Liver (tissue), 9 donors: Measurements from ENCODE around the gene MEF2B. TPM values are rescaled to one million over a fixed set of nuclear protein-coding genes. Genes with fewer than 3 reads are reported as not detected.

ENCODE experiments used
- DNase-seq: peaks from one replicate; pipeline ENCODE4 v3.0.0-alpha.2; 2017; ENCODE audit warnings: low spot score
- H3K27ac ChIP-seq, 2 donors: one replicate each; pipeline ENCODE4 v1.7.0; 2013; ENCODE audit warnings: inconsistent platforms in 2 of 2, low read length in 2 of 2, control low read depth in 1 of 2, low read depth in 1 of 2, mild to moderate bottlenecking in 1 of 2
- H3K27me3 ChIP-seq, 4 donors: one replicate each; pipeline versions ENCODE4 v1.6.1 to v1.7.0; 2013; ENCODE audit warnings: low read length in 3 of 4, inconsistent platforms in 1 of 4, mild to moderate bottlenecking in 1 of 4, moderate library complexity in 1 of 4; ENCODE audit not compliant: control insufficient read depth in 4 of 4, insufficient read depth in 4 of 4
- H3K36me3 ChIP-seq, 4 donors: one replicate each; pipeline versions ENCODE4 v1.6.1 to v1.7.0; 2013; ENCODE audit warnings: low read length in 3 of 4, mild to moderate bottlenecking in 3 of 4, low read depth in 1 of 4, moderate library complexity in 1 of 4; ENCODE audit not compliant: control insufficient read depth in 4 of 4, insufficient read depth in 3 of 4
- H3K4me1 ChIP-seq, 4 donors: one replicate each; pipeline versions ENCODE4 v1.6.1 to v1.7.0; 2013; ENCODE audit warnings: low read length in 3 of 4, mild to moderate bottlenecking in 3 of 4, moderate library complexity in 1 of 4; ENCODE audit not compliant: control insufficient read depth in 4 of 4, insufficient read depth in 4 of 4
- H3K4me3 ChIP-seq, 3 donors: one replicate each; pipeline versions ENCODE4 v1.6.1 to v1.7.0; 2013; ENCODE audit warnings: low read length in 3 of 3, control low read depth in 1 of 3, low read depth in 1 of 3, mild to moderate bottlenecking in 1 of 3
- H3K9ac ChIP-seq, 2 donors: one replicate each; pipeline ENCODE4 v1.7.0; 2013; ENCODE audit warnings: low read length in 2 of 2, mild to moderate bottlenecking in 2 of 2, moderate library complexity in 2 of 2, control low read depth in 1 of 2, low read depth in 1 of 2
- H3K9me3 ChIP-seq, 4 donors: one replicate each; pipeline versions ENCODE4 v1.6.1 to v1.7.0; 2013; ENCODE audit warnings: low read length in 3 of 4; ENCODE audit not compliant: control insufficient read depth in 4 of 4
- EGR1 ChIP-seq, 2 donors: IDR thresholded peaks; 2 replicates each; pipeline ENCODE4 v1.6.1; 2016 to 2018; ENCODE audit warnings: antibody characterized with exemption in 2 of 2, low read depth in 2 of 2
- FOXA1 ChIP-seq: IDR thresholded peaks from 2 replicates; pipeline ENCODE4 v1.6.1; 2016; ENCODE audit warnings: antibody characterized with exemption
- FOXA2 ChIP-seq: IDR thresholded peaks from 2 replicates; pipeline ENCODE4 v1.6.1; 2016; ENCODE audit warnings: antibody characterized with exemption
- GABPA ChIP-seq, 2 donors: IDR thresholded peaks in 1 of 2; conservative IDR thresholded peaks in 1 of 2; 2 replicates each; pipeline ENCODE4 v1.6.1; 2016; ENCODE audit warnings: antibody characterized with exemption in 2 of 2, mild to moderate bottlenecking in 1 of 2, moderate library complexity in 1 of 2
- HNF4A ChIP-seq, 2 donors: conservative IDR thresholded peaks; 2 replicates each; pipeline ENCODE4 v1.6.1; 2016; ENCODE audit warnings: antibody characterized with exemption in 2 of 2, mild to moderate bottlenecking in 2 of 2
- HNF4G ChIP-seq: IDR thresholded peaks from 2 replicates; pipeline ENCODE4 v1.6.1; 2016; ENCODE audit warnings: antibody characterized with exemption
- JUND ChIP-seq, 2 donors: IDR thresholded peaks; 2 replicates each; pipeline ENCODE4 v1.6.1; 2016; ENCODE audit warnings: antibody characterized with exemption in 2 of 2
- RAD21 ChIP-seq, 2 donors: IDR thresholded peaks; 2 replicates each; pipeline ENCODE4 v1.6.1; 2016; ENCODE audit warnings: antibody characterized with exemption in 2 of 2, mild to moderate bottlenecking in 2 of 2
- RXRA ChIP-seq, 2 donors: IDR thresholded peaks; 2 replicates each; pipeline ENCODE4 v1.6.1; 2017 to 2018; ENCODE audit warnings: antibody characterized with exemption in 2 of 2, mild to moderate bottlenecking in 1 of 2
- SP1 ChIP-seq: IDR thresholded peaks from 2 replicates; pipeline ENCODE4 v1.6.1; 2018; ENCODE audit warnings: antibody characterized with exemption, mild to moderate bottlenecking
- TAF1 ChIP-seq: conservative IDR thresholded peaks from 2 replicates; pipeline ENCODE4 v1.6.1; 2016; ENCODE audit warnings: antibody characterized with exemption, mild to moderate bottlenecking
- YY1 ChIP-seq: IDR thresholded peaks from 2 replicates; pipeline ENCODE4 v1.6.1; 2016; ENCODE audit warnings: antibody characterized with exemption, mild to moderate bottlenecking
- WGBS: extraction: QIAGEN DNeasy Blood & Tissue Kit; methylation state at CpG from one replicate; pipeline ENCODE4 v1.1.7; 2013; 5-methylcytosine and 5-hydroxymethylcytosine counted together
- polyA plus RNA-seq, 2 donors: library from polyadenylated mRNA; stranded (reverse) in 1 of 2; unstranded in 1 of 2; fragments of 200-250 nt in 1 of 2; fragments of >200 nt in 1 of 2; fragmentation: Nextera tagmentation in 1 of 2; extraction: Ambion mirVana in 1 of 2; gene quantifications; one replicate each; pipeline versions ENCODE4 v1.2.1 to v1.2.3, GENCODE V29; 2013 to 2015
- total RNA-seq, 2 donors: library from RNA; depleted of rRNA; stranded (reverse); fragments of >200 nt; gene quantifications; one replicate each; pipeline ENCODE4 v1.2.3, GENCODE V29; 2014
- TF ChIP-seq, protein P1 (sequence below): IDR thresholded peaks from 2 replicates; pipeline ENCODE4 v1.6.1; 2016; ENCODE audit warnings: antibody characterized with exemption, mild to moderate bottlenecking
- TF ChIP-seq, protein P2 (sequence below): IDR thresholded peaks from 2 replicates; pipeline ENCODE4 v1.6.1; 2016; ENCODE audit warnings: antibody characterized with exemption
- TF ChIP-seq, protein P3 (sequence below): IDR thresholded peaks from 2 replicates; pipeline ENCODE4 v1.6.1; 2016; ENCODE audit warnings: antibody characterized with exemption
- TF ChIP-seq, protein P4 (sequence below): fragments of 150-350 bp; IDR thresholded peaks from 2 replicates; pipeline ENCODE4 v1.5.1; 2017; ENCODE audit warnings: improper control_type of control experiment, low read depth, low read length; ENCODE audit not compliant: missing input control
- TF ChIP-seq, protein P5 (sequence below): IDR thresholded peaks from 2 replicates; pipeline ENCODE4 v1.6.1; 2016; ENCODE audit warnings: antibody characterized with exemption
- donor health status: healthy.
- donor health status: healthy.
- donor health status: healthy.
- donor health status: healthy.
- donor health status: healthy.

The MEF2B gene
- total and polyA plus RNA-seq, 4 donors: 0.08 to 0.39 (median 0.30) TPM; not detected in 1

DNA sequence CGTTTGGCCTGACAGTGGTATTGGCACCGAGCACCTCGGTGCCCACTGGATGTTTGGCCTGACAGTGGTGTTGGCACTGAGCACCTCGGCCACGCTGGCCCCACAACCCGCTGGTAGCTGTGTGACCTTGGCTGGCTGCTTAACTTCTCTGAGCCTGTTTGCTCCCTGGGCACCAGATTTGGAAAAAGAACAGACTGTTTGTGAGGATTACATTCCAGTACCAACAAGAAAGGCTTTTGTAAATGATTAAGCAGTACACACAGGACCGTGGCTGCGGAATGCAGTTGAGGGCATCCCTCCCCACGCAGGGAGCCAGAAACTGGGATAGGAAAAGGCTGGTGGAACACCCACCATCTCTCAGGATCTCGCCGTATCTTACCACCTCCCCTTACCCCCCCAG, 74.4 kb downstream of the MEF2B start:
- Histone ChIP-seq H3K9ac (peak overlapping the region in 1 of 2 donors; percentile 61), H3K9me3 (no peaks in the 10 kb centered on the region), H3K27ac (peak overlapping the region; percentile 81 to 97), H3K36me3 (peaks cover 0 to 2% (median 0%) of the 10 kb centered on the region in 4 donors), H3K4me3 (peak overlapping the region in 2 of 3 donors; percentile 39 to 52), H3K4me1 (peaks cover 13 to 56% (median 40%) of the 10 kb centered on the region in 4 donors), H3K27me3 (no peaks in the 10 kb centered on the region)
- WGBS: 35% methylated on average over 11 of the region's 11 CpGs
- TF ChIP-seq YY1: peak; percentile 58
- TF ChIP-seq, protein P1, sequence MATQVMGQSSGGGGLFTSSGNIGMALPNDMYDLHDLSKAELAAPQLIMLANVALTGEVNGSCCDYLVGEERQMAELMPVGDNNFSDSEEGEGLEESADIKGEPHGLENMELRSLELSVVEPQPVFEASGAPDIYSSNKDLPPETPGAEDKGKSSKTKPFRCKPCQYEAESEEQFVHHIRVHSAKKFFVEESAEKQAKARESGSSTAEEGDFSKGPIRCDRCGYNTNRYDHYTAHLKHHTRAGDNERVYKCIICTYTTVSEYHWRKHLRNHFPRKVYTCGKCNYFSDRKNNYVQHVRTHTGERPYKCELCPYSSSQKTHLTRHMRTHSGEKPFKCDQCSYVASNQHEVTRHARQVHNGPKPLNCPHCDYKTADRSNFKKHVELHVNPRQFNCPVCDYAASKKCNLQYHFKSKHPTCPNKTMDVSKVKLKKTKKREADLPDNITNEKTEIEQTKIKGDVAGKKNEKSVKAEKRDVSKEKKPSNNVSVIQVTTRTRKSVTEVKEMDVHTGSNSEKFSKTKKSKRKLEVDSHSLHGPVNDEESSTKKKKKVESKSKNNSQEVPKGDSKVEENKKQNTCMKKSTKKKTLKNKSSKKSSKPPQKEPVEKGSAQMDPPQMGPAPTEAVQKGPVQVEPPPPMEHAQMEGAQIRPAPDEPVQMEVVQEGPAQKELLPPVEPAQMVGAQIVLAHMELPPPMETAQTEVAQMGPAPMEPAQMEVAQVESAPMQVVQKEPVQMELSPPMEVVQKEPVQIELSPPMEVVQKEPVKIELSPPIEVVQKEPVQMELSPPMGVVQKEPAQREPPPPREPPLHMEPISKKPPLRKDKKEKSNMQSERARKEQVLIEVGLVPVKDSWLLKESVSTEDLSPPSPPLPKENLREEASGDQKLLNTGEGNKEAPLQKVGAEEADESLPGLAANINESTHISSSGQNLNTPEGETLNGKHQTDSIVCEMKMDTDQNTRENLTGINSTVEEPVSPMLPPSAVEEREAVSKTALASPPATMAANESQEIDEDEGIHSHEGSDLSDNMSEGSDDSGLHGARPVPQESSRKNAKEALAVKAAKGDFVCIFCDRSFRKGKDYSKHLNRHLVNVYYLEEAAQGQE: peak; percentile 54
- TF ChIP-seq, protein P2, sequence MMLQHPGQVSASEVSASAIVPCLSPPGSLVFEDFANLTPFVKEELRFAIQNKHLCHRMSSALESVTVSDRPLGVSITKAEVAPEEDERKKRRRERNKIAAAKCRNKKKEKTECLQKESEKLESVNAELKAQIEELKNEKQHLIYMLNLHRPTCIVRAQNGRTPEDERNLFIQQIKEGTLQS: no peak
- TF ChIP-seq EGR1 (IDR thresholded peaks at IDR 0.05; ENCODE audit: low read depth in 2 of 2): no peak
- TF ChIP-seq RXRA (IDR thresholded peaks at IDR 0.05): peak; percentile 70 to 73
- TF ChIP-seq, protein P3, sequence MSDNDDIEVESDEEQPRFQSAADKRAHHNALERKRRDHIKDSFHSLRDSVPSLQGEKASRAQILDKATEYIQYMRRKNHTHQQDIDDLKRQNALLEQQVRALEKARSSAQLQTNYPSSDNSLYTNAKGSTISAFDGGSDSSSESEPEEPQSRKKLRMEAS: no peak
- TF ChIP-seq FOXA1: peak; percentile 29
- no peak for TF ChIP-seq TAF1
- TF ChIP-seq, protein P4, sequence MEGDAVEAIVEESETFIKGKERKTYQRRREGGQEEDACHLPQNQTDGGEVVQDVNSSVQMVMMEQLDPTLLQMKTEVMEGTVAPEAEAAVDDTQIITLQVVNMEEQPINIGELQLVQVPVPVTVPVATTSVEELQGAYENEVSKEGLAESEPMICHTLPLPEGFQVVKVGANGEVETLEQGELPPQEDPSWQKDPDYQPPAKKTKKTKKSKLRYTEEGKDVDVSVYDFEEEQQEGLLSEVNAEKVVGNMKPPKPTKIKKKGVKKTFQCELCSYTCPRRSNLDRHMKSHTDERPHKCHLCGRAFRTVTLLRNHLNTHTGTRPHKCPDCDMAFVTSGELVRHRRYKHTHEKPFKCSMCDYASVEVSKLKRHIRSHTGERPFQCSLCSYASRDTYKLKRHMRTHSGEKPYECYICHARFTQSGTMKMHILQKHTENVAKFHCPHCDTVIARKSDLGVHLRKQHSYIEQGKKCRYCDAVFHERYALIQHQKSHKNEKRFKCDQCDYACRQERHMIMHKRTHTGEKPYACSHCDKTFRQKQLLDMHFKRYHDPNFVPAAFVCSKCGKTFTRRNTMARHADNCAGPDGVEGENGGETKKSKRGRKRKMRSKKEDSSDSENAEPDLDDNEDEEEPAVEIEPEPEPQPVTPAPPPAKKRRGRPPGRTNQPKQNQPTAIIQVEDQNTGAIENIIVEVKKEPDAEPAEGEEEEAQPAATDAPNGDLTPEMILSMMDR: no peak
- TF ChIP-seq, protein P5, sequence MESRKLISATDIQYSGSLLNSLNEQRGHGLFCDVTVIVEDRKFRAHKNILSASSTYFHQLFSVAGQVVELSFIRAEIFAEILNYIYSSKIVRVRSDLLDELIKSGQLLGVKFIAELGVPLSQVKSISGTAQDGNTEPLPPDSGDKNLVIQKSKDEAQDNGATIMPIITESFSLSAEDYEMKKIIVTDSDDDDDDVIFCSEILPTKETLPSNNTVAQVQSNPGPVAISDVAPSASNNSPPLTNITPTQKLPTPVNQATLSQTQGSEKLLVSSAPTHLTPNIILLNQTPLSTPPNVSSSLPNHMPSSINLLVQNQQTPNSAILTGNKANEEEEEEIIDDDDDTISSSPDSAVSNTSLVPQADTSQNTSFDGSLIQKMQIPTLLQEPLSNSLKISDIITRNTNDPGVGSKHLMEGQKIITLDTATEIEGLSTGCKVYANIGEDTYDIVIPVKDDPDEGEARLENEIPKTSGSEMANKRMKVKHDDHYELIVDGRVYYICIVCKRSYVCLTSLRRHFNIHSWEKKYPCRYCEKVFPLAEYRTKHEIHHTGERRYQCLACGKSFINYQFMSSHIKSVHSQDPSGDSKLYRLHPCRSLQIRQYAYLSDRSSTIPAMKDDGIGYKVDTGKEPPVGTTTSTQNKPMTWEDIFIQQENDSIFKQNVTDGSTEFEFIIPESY: peak; percentile 25
- peak in 1 of 2 donors; percentile 31 for TF ChIP-seq RAD21 (IDR thresholded peaks at IDR 0.05)
- TF ChIP-seq GABPA (IDR thresholded peaks at IDR 0.05 in 1 of 2, conservative IDR thresholded peaks at IDR 0.05 in 1 of 2): no peak
- TF ChIP-seq JUND (IDR thresholded peaks at IDR 0.05): no peak
- TF ChIP-seq HNF4A (conservative IDR thresholded peaks at IDR 0.05): peak; percentile 47 to 63
- peak; percentile 58 for TF ChIP-seq SP1
- TF ChIP-seq FOXA2: no peak
- TF ChIP-seq HNF4G: no peak
- no peak for DNase-seq

Other genes with a start within 250 kb of the MEF2B start
- 1 to 10 TPM; 3.0 to 5.4 TPM for gene HOMER3, start 229.0 kb downstream of the MEF2B start, total RNA-seq
- gene HOMER3, start 229.0 kb downstream of the MEF2B start, polyA plus RNA-seq: 1 to 10 TPM in 1 of 2 donors, under 1 TPM in 1; 0.18 to 3.9 TPM
- 10 to 100 TPM; 18.7 to 29.0 TPM for gene SUGP2, start 136.7 kb downstream of the MEF2B start, total RNA-seq
- 10 to 100 TPM in 1 of 2 donors, 1 to 10 TPM in 1; 9.6 to 19.7 TPM for gene SUGP2, start 136.7 kb downstream of the MEF2B start, polyA plus RNA-seq
- 10 to 100 TPM; 28.7 to 31.2 TPM for gene ARMC6, start 136.7 kb downstream of the MEF2B start, total RNA-seq
- 10 to 100 TPM; 23.9 to 38.3 TPM for gene ARMC6, start 136.7 kb downstream of the MEF2B start, polyA plus RNA-seq
- 10 to 100 TPM; 24.7 to 79.7 TPM for gene SLC25A42, start 106.3 kb downstream of the MEF2B start, total RNA-seq
- gene SLC25A42, start 106.3 kb downstream of the MEF2B start, polyA plus RNA-seq: 10 to 100 TPM; 40.7 to 89.6 TPM
- gene TMEM161A, start 31.8 kb downstream of the MEF2B start, total RNA-seq: 10 to 100 TPM; 13.1 to 22.7 TPM
- 10 to 100 TPM; 25.3 to 27.1 TPM for gene TMEM161A, start 31.8 kb downstream of the MEF2B start, polyA plus RNA-seq
- gene BORCS8, start 21.9 kb upstream of the MEF2B start, total RNA-seq: 1 to 10 TPM; 7.6 to 7.8 TPM
- gene BORCS8, start 21.9 kb upstream of the MEF2B start, polyA plus RNA-seq: 10 to 100 TPM; 10.9 to 13.5 TPM
- 10 to 100 TPM in 1 of 2 donors, 1 to 10 TPM in 1; 8.9 to 27.8 TPM for gene RFXANK, start 22.0 kb upstream of the MEF2B start, total RNA-seq
- gene RFXANK, start 22.0 kb upstream of the MEF2B start, polyA plus RNA-seq: 10 to 100 TPM; 18.1 to 19.8 TPM
- gene NR2C2AP, start 33.2 kb upstream of the MEF2B start, total RNA-seq: 1 to 10 TPM; 3.4 to 4.4 TPM
- gene NR2C2AP, start 33.2 kb upstream of the MEF2B start, polyA plus RNA-seq: 1 to 10 TPM; 3.7 to 5.7 TPM
- gene NCAN, start 41.7 kb upstream of the MEF2B start, total RNA-seq: not detected
- gene NCAN, start 41.7 kb upstream of the MEF2B start, polyA plus RNA-seq: under 1 TPM in 1 of 2 donors, not detected in 1; 0.06 TPM
- gene TM6SF2, start 103.0 kb upstream of the MEF2B start, total RNA-seq: 1 to 10 TPM; 1.7 to 7.1 TPM
- 10 to 100 TPM; 12.4 to 33.0 TPM for gene TM6SF2, start 103.0 kb upstream of the MEF2B start, polyA plus RNA-seq
- gene SUGP1, start 150.2 kb upstream of the MEF2B start, total RNA-seq: 10 to 100 TPM; 11.2 to 17.2 TPM
- 10 to 100 TPM; 12.4 to 18.9 TPM for gene SUGP1, start 150.2 kb upstream of the MEF2B start, polyA plus RNA-seq
- gene MAU2, start 150.6 kb upstream of the MEF2B start, total RNA-seq: 10 to 100 TPM; 23.0 to 31.0 TPM
- 10 to 100 TPM in 1 of 2 donors, 1 to 10 TPM in 1; 7.5 to 12.7 TPM for gene MAU2, start 150.6 kb upstream of the MEF2B start, polyA plus RNA-seq
- 10 to 100 TPM; 20.2 to 23.7 TPM for gene GATAD2A, start 235.4 kb upstream of the MEF2B start, total RNA-seq
- gene GATAD2A, start 235.4 kb upstream of the MEF2B start, polyA plus RNA-seq: 10 to 100 TPM in 1 of 2 donors, 1 to 10 TPM in 1; 7.1 to 16.1 TPM